Measurements from ENCODE around the gene RANBP17.

RANBP17 gene

GRCh38 chr5:171307789-171308452 lies 446.1 kb downstream of the RANBP17 start:
- DNase-seq = no peak

- no peak for DNase-seq
Measured at GRCh38 chr5:171308453-171309275, 446.8 kb downstream of the RANBP17 start, which contains the start of gene TLX3. TLX3 (plus strand) TSS chr5:171309248; CDS start chr5:171309366, 118 bp downstream.

GRCh38 chr5:171309276-171310211 lies 447.7 kb downstream of the RANBP17 start:
- peak; percentile 26 for DNase-seq

- DNase-seq = peak; percentile 50
Measured at GRCh38 chr5:171310212-171310818, 448.5 kb downstream of the RANBP17 start.

- DNase-seq = no peak
Measured at GRCh38 chr5:171310819-171311321, 449.1 kb downstream of the RANBP17 start.

GRCh38 chr5:171311322-171312077 lies 449.7 kb downstream of the RANBP17 start:
- DNase-seq = peak; percentile 33

- peak; percentile 25 for DNase-seq
Measured at GRCh38 chr5:171312129-171312974, 450.5 kb downstream of the RANBP17 start.

GRCh38 chr5:171313481-171314206 lies 451.8 kb downstream of the RANBP17 start:
- no peak for DNase-seq

GRCh38 chr5:171314728-171315385 lies 453.0 kb downstream of the RANBP17 start:
- no peak for DNase-seq

GRCh38 chr5:171315386-171315891 lies 453.6 kb downstream of the RANBP17 start:
- DNase-seq = no peak

GRCh38 chr5:171315925-171316257 lies 454.1 kb downstream of the RANBP17 start:
- DNase-seq = no peak

- no peak for DNase-seq
Measured at GRCh38 chr5:171316258-171317121, 454.7 kb downstream of the RANBP17 start.

GRCh38 chr5:171317230-171317629 lies 455.4 kb downstream of the RANBP17 start:
- DNase-seq = no peak

- DNase-seq = no peak
Measured at GRCh38 chr5:171318026-171318425, 456.2 kb downstream of the RANBP17 start.

GRCh38 chr5:171321447-171321846 lies 459.6 kb downstream of the RANBP17 start:
- no peak for DNase-seq

GRCh38 chr5:171322527-171322926 lies 460.7 kb downstream of the RANBP17 start:
- DNase-seq = no peak

- no peak for DNase-seq
Measured at GRCh38 chr5:171323007-171323406, 461.2 kb downstream of the RANBP17 start.

Data from stimulated activated CD8-positive, alpha-beta memory T cell treated with anti-CD3 and anti-CD28 coated beads, Interleukin-4, amount 100 ng/mL, for 48 hours (primary cell).